ENCODE results near the gene ANKS1B.
"Not testable (repeated sequence)": the region's sequence is repeated elsewhere in the genome, so short reads cannot be mapped to it uniquely, and the experiment has no call there.

The ANKS1B gene

GRCh38 chr12:99759444-99759843, 225.3 kb downstream of the ANKS1B start:
- DNase-seq (ENCODE audit: low read depth), result no peak

DNA sequence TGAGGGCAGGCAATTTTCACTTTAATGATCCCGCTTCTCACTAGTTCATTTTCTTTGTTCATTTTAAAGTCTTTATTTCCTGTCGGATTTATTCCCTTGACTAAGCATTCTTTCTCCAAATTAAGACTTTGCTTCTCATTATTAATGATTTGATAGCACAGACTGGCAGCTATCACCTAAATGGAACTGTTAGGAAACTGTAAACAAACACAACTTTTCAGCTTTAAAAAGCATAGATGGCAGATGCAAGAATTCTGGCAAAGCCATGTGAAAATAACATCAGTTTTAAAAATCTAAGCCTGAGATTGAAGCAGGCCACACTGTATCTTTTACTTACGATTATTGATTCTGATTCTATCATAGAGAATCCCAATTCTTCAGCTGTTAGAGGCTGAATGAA, 225.7 kb downstream of the ANKS1B start:
- no peak for DNase-seq (ENCODE audit: low read depth)

GRCh38 chr12:99752740-99753139, 232.0 kb downstream of the ANKS1B start:
- DNase-seq (ENCODE audit: low read depth), result no peak

GRCh38 chr12:99746538-99746937, 238.2 kb downstream of the ANKS1B start:
- no peak for DNase-seq (ENCODE audit: low read depth)

DNA sequence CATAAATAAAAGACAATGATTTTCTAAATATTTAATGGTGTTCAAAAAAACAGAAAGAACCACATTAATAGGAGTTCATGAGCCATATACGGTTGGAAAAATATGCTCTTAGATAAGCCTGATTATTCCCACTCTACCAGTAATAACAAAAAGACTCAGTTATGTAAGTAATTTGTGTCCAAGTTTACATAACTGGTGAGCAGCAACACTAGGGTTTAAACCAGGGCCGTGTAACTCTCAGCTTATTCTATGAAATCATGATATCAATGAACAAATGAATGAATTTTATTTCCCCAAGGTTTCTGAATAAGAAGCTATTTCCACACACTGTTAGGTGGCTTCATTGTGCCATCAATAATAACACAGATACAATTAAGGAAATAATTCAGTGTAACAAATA, 238.8 kb downstream of the ANKS1B start:
- DNase-seq (ENCODE audit: low read depth), result no peak

GRCh38 chr12:99745121-99745520, 239.6 kb downstream of the ANKS1B start:
- DNase-seq (ENCODE audit: low read depth), result no peak

- no peak for DNase-seq (ENCODE audit: low read depth)
These were observed 247.9 kb downstream of the ANKS1B start for GRCh38 chr12:99736760-99737269.

GRCh38 chr12:99732131-99732530, 252.6 kb downstream of the ANKS1B start:
- no peak for DNase-seq (ENCODE audit: low read depth)

- no peak for DNase-seq (ENCODE audit: low read depth)
These were observed 261.8 kb downstream of the ANKS1B start for GRCh38 chr12:99722690-99723486.

GRCh38 chr12:99721715-99722275, 262.9 kb downstream of the ANKS1B start:
- no peak for DNase-seq (ENCODE audit: low read depth)

DNA sequence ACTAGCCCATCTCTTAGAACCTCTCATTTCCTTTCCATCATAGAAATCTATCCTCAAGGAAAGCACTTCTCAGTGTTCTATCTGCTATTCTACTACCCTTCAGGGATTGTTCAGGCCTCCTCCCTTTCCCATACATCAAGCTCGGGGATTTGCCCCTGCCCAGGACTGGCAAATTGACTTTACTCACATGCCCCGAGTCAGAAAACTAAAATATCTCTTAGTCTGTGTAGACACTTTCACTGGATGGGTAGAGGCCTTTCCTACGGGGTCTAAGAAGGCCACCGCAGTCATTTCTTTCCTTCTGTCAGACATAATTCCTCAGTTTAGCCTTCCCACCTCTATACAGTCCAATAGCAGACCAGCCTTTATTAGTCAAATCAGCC, 264.7 kb downstream of the ANKS1B start:
- DNase-seq (ENCODE audit: low read depth), result not testable (repeated sequence)

DNA sequence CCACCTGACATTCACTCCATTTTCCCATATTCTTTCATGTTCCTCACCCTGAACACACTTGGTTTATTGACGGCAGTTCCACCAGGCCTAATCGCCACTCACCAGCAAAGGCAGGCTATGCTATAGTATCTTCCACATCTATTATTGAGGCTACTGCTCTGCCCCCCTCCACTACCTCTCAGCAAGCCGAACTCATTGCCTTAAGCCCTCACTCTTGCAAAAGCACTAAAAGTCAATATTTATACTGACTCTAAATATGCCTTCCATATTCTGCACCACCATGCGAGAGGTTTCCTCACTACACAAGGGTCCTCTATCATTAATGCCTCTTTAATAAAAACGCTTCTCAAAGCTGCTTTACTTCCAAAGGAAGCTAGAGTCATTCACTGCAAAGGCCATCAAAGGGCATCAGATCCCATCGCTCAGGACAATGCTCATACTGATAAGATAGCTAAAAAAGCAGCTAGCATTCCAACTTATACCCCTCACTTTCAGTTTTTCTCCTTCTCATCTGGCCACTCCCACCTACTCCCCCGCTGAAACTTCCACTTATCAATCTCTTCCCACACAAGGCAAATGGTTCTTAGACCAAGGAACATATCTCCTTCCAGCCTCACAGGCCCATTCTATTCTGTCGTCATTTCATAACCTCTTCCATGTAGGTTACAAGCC, 265.2 kb downstream of the ANKS1B start:
- DNase-seq (ENCODE audit: low read depth), result not testable (repeated sequence)

GRCh38 chr12:99715841-99716510, 268.8 kb downstream of the ANKS1B start:
- DNase-seq (ENCODE audit: low read depth), result not testable (repeated sequence)

DNA sequence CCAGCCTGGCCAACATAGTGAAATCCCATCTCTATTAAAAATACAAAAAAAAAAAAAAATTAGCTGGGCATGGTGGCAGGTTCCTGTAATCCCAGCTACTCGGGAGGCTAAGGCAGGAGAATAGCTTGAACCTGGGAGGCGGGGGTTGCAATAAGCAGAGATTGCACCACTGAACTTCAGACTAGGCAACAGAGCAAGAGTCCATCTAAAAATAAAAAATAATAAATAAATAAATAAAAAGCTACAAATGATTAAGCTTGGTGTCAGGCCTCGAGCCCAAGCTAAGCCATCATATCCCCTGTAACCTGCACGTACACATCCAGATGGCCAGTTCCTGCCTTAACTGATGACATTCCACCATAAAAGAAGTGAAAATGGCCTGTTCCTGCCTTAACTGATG, 269.8 kb downstream of the ANKS1B start:
- not testable (repeated sequence) for DNase-seq (ENCODE audit: low read depth)

DNA sequence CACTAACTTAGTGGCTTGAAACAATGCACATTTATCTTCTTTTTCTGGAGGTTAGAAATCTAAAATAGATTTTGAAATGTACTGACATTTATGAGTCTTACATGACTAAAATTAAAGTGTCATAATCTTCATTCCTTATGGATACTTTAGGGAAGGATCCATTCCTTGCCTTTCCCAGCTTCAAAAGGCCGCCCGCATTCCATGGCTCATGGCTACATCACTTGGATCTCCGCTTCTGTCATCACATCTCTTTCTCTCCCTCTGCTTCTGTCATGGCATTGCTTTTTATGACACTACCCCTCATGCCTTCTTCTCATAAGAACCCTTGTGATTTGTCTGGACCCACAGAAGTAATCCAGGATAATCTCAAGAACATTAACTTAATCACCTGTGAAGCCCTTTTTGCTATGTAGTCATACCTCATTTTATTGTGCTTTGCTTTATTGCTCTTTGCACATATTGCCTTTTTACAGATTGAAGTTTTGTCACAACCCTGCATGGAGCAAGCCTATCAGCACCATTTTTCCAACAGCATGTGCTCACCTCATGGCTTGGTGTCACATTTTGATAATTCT, 270.7 kb downstream of the ANKS1B start:
- DNase-seq (ENCODE audit: low read depth), result no peak

GRCh38 chr12:99712281-99712680, 272.5 kb downstream of the ANKS1B start:
- no peak for DNase-seq (ENCODE audit: low read depth)

DNA sequence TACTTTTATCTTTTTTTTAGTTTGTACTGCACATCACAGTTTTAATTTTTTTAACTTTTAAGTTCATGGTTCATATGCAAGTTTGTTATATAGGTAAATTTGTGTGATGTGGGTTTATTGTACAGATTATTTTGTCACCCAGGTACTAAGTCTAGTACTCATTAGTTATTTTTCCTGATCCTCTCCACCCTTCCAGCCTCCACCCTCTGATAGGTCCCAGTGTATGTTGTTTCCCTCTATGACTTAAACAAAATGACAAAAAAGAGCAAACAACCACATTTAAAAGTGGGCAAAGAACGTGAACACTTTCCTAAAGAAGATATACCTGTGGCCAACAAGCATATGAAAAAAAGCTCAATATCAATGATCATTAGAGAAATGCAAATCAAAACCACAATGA, 273.5 kb downstream of the ANKS1B start:
- no peak for DNase-seq (ENCODE audit: low read depth)

GRCh38 chr12:99709619-99710018, 275.1 kb downstream of the ANKS1B start:
- DNase-seq (ENCODE audit: low read depth), result no peak

- no peak for DNase-seq (ENCODE audit: low read depth)
These were observed 275.6 kb downstream of the ANKS1B start for GRCh38 chr12:99709116-99709515.

DNA sequence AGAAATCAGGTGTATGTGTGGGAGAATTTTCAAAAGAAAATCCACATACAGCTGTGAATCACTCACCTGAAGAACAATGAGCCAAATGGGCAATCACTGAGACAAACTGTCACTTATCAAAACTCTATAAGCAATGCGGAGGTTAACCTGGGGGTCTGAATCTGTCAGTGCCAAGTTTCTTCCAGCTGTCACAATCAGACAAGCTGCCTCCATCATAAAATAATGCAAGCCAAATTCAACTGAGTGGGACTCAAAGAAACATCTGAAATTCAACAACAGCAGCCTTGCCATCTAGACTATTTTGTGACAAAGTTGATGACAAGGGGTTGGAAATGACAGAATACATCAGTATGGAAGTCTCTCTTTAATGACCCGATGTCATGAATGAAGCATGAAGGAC, 276.9 kb downstream of the ANKS1B start:
- DNase-seq (ENCODE audit: low read depth), result no peak

GRCh38 chr12:99706736-99707473, 277.8 kb downstream of the ANKS1B start:
- no peak for DNase-seq (ENCODE audit: low read depth)

Data from stimulated activated CD8-positive, alpha-beta memory T cell treated with anti-CD3 and anti-CD28 coated beads, Interleukin-12 subunit alpha, Interleukin-12 subunit beta, amount 100 ng/mL, for 4 hours (primary cell).